NCI-H2171 (cell line): ENCODE data around the gene SLC25A21.
"Not testable (repeated sequence)": the region's sequence is repeated elsewhere in the genome, so short reads cannot be mapped to it uniquely, and the experiment has no call there.

ENCODE experiments used
- DNase-seq: peaks from one replicate; lab custom pipeline; 2025; lab: John Stamatoyannopoulos, UW

The SLC25A21 gene

DNA sequence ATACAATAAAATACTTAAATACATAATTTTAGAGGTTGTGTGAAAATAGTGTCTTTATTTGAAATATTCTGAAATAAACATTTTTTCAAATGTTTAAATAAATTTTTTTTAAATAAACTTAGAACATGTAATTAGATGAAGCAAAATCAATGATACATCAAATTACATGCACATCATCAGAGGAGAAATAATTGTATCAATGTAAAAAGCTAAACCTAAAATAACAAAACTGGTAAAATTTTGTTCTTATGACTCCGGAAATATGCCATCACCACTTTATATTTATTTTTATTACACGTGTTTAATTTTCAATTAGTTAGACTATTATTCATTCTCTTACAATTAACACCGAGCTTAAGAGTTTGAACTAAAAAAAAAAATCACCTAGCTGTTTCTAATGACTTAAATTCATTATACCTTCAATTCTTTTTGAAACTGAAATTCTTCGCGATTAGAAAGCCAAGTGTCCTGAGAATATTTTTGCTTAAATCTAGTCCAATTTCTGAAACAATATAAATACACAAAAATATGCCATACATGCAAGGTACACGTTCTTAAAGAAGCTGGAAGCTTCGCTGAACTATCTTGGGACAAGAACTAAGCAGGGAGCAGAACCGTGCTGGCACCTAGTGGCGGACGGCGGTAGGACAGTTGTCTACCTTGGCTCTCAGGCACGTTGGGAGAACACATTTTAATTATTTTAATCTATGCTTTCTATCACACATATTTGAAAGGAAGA, 230.5 kb downstream of the SLC25A21 start:
- peak; percentile 39 for DNase-seq

DNA sequence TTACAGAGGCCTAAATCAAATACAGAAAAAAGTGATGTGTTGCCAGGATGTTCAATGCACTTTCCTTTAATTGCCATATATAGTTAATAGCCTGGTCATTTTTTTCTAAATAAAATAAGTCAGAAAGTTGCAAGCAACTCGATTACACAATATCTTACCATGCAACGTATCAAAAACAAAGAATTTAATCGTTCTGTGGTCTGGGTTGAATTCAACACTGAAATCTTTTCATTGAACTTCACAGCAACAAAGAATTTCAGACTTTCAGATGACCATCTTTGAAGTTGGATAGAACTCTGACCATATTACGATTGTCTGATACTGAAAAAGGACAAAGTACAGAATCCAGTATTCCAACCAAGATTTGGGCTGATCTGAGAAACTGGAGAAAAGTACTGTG, 231.9 kb downstream of the SLC25A21 start:
- no peak for DNase-seq

DNA sequence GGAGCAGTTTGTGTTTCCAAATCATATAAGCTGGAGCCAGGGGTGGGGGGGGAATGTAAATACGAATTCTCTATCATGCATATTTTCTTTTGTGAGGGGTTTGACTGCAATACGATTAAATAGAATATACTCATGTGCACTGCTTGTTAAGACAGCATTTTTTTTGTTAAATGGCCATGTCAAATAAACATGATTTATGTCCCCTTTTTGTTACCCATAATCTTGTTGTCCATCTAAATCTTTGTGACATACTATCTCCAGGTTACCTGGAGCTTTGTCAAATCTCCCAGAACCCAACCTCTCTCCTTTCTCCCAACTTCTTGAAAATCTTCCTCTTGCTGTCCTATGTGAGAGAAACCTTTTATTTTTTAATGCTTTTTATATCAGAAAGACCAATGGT, 233.1 kb downstream of the SLC25A21 start:
- DNase-seq: no peak

DNA sequence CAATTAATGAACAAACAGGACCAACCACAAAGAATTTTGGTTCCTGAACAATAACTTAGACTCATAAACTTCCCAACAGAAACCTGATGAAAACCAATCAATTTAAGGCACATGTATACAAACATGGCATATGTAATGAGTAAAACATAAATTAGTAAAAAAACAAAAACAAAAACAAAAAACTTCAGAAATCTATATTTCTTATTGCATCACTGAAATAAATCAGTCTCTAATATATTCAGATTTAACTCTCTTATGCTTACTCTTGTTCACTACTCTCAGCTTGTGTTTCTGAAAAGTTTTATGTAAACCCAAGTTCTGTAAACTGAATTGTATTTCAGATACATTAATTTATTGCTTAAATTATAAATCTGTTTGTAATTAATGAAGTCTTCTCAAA, 233.7 kb downstream of the SLC25A21 start:
- DNase-seq: no peak

DNA sequence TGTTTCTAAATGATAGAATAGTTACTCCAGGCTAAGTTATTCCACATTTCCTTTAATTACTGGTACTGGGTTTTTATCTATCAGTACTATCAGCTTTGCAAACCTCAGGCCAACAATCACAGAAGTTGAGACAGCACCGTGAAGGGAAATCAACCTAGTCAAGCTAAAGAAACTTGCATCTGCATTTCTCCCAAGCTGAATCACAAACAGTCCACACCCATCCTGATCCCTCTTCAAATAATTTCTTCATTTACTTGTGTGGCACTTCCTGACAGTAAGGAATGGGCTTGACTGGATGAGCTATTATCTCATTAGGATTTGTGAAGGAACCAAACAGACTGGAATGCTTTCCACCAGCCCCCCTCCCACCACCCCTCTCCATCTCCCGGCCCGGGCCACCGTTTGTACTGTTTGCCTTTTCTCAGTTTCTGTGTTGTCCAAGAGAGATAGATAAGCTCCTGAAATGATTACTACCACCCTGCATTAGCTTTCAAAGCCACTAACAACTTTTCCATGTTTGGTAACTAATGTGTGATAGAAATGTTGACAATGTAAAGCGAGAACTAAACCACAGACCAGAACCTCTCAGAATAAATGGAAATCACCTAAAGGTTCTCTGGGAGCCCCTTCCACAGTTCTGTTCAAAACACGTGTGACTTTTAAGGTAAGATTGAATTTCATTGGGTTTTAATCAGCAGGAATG, 236.3 kb downstream of the SLC25A21 start:
- DNase-seq: no peak

DNA sequence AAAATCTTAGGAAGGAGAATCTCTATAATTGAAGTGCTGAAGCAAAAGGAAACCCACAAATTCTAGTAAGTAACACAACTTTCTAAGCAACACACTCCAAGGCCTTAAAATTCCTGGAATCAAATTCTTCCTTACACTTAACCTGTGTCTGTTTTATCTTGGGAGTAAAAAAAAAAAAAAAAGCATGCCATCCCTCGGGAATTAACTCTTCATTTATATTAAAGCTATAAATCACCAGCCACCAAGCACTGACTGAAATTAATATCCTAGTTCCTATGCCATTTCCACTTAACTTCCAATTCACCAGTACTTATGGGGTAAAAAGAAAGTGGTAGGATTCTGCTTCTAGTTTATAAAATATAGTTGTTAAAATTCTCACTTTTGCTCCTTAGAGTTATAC, 238.1 kb downstream of the SLC25A21 start:
- no peak for DNase-seq

DNA sequence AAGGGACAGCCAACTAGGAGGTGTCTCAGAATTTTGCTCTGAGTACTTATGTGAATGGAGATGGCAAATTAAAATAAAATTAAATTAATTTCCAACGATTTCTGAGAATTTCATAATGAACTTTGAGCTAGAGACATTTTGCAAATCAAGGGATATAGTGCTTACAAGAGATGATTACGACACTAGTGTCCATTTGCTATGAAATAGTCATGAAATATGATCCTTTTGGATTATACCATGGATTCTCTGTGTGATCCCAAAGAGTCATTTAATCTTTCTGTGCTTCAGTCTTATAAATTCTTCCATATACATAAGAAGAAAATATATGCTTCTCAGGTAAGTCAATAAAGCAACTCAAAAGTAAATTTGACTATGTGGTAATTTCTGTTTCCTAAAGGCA, 240.6 kb downstream of the SLC25A21 start:
- no peak for DNase-seq

DNA sequence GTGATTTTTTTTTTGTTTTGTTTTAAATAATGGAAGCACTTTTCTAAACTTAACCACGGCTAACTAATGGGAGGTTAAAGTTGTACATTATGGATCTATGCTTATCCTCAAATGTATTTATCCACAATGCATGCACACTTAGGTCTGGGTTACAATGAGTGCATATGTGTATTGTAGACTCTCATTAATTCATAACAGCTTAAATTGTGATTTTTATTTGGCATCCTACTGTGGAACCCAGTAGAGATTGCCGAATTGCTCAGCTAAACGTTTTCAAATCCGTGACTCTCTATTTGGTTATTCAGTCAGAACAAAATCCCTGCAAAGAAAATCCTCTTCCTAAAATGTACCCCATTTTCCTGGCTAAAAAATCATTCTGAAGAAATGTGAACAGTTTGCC, 244.0 kb downstream of the SLC25A21 start:
- no peak for DNase-seq

DNA sequence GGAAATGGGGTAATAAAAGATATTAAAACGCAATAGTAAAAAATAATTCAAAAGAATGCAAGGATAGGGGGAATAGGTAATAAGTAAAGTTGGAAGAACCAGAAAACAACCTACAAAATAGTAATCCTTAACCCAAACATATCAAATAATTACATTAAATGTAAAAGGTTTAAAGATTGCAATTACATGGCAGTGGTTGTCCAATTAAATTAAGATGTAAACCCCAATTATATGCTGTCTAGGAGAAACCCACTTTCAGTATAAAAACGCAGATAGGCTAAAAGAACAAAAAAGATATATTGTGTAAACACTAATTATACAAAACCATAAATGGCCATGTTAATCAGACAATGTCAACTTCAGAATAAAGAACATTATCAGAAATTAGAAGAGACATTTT, 247.3 kb downstream of the SLC25A21 start:
- no peak for DNase-seq

DNA sequence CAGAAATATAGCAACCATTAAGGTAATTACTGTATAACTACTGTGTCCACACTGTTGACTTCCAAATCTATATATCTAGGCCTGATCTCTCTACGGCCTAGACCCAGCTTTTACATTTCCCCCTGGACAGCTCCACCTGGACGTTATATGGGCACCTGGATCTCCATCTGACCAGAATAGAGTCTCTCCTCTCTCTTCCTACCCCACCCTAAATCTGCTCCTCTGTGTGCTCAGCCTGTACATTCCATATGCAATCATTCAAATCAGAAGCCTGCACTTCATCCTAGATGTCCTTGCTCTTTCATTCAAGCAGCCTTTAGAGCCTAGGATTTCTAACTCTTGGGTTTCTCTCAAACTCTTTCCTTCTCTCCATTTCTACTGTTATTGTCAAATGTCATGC, 255.7 kb downstream of the SLC25A21 start:
- no peak for DNase-seq

DNA sequence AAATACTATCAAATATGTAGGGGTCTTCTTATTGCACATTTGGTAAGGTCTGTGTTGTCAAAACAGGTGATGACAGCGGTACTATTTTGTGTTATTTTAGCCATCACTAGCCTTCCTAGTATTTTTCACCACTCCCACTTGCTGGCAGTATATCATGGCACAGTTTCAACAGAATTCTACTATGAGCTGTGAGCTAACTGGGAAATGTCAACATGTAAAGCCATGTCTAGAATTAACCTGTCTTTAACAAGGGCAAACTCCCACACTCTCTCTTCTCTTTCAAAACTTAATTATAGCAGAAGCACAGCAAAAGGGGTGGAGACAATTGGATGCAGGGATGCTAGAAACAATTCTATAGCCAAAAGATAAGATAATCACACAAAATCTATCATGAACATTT, 257.3 kb downstream of the SLC25A21 start:
- DNase-seq: no peak

DNA sequence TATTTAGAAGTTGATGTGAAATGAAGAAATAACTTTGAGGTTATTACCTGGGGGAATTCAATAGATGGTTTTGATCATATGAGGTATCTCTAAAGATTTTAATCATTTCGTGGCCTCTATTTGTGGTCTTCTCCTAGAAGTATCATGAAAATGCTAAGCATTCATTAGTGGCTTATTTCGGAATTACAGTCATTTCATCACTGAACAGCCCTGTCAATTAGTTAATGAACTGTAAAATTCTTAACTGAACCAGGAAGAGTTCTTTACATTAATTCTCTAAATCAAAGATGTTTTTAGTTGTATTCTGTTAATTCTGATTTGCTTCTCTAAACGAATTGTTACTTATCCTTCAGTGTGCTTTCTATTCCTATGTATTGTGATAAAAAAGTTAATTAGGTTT, 261.8 kb downstream of the SLC25A21 start:
- no peak for DNase-seq

DNA sequence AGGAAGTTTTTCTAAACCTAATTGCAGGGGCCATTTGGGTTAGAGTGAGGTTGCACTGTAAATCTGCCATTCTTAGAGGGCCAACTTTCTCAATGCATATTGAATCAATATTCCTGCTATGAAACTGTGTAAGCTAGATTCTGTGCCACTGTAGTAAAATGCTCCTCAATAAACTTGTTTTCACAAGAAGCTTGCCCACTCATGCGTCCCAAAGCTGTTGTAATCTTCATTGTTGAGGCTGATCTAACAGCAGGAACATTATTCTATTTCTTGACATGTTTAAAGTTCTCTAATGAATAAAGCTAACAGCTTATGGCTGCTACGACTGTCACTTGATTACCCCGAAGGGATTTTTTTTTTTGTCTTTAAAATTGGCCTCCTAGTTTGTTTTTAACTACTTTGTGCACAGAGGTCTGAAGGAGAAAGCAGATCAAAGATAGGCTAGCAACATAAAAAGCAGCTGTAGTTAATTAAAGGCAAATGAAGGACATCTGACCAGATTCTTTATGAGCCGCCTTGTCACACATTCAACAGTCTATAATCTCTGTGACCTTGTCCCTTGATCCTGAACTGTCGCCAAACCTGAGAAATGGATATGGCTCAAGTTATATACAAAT, 267.0 kb downstream of the SLC25A21 start:
- no peak for DNase-seq

DNA sequence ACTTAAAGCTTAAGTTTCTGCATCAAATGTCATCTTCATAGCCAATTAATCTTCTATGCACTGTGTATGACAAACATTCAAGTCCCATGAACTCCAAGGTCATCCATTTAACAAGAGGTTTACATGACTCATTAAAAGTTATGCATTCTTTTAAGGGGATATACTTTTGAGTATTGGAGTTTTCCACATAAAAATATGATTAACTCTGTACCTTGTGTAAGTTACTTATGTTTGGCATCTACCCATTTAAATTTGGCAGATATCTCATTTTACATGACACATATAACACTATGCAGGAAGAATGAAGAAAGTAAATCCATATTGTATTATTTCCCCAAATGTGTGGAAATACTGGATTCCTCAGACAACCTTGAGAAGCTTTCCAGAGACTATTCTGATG, 270.5 kb downstream of the SLC25A21 start:
- no peak for DNase-seq

DNA sequence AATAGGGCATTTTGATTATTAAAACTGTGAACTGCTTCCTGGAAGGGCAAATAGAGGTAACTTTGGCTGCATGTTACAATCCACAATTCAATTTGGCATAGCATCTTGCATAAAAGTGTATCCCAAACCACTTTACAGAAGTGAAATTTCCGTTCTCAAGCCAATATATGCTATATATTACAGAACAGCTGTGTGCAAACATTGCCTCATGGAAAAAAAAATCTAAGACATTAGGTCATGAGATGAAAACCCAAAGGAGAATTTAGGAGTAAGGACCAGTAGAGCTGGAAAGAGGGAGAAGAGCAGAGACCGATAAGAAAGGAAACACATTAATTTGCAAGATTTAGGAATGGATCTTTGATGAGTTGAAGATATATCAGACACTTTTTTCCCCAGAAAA, 271.6 kb downstream of the SLC25A21 start:
- DNase-seq: no peak

DNA sequence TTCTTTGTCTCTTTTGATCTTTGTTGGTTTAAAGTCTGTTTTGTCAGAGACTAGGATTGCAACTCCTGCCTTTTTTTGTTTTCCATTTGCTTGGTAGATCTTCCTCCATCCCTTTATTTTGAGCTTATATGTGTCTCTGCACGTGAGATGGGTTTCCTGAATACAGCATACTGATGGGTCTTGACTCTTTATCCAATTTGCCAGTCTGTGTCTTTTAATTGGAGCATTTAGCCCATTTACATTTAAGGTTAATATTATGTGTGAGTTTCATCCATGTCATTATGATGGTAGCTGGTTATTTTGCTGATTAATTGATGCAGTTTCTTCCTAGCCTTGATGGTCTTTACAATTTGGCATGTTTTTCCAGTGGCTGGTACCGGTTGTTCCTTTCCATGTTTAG, 276.1 kb downstream of the SLC25A21 start:
- DNase-seq: not testable (repeated sequence)

DNA sequence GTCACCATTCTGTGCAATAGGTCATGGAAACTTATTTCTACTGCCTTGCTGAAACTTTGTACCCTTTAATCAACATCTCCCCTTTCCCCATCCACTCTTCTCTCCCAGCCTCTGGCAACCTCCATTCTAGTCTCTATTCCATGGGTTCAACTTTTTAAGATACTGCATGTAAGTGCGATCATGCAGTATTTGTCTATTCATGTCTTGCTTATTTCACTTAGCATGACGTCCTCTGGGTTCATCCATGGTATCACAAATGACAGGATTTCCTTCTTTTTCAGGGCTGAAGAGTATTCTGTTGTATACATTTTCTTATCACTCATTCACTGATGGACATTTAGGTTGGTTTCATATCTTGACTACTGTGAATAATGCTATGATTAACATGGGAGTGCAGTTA, 288.4 kb downstream of the SLC25A21 start:
- no peak for DNase-seq

DNA sequence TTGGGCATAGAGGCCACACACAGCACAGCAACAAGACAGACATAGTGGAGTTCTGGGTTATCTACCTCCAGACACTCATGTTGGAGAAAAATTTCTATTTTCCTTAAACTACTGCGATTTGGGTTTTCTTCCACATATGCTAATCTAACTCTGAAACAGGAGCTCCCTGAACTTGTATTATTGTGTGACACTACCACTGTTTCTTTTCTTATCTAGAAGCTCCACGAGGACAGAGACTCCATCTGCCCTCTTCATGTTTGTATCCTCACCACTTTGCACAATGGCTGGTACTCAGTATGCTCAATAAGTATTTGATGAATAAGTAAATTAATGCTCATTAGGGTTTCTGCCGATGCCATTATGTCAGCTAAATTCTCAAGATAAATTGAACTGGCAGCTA, 292.1 kb downstream of the SLC25A21 start:
- DNase-seq: no peak

DNA sequence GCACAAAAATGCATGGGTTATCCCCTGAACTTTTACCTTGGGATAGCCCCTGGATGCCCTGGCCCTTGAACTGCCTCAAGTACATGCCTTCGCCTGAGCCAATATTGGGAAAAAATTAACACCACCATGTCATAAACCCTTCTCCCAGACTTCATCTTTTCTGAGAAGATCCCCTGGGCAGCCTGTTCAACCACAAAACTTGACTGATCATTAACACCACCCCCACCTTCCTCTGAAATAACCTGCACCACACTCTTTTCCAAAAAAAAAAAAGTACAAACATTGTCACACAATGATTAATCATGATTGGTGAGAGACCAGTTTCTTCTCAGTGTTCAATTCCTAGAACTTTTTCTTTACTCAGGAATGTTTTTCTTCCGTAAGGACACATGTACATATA, 292.8 kb downstream of the SLC25A21 start:
- no peak for DNase-seq

DNA sequence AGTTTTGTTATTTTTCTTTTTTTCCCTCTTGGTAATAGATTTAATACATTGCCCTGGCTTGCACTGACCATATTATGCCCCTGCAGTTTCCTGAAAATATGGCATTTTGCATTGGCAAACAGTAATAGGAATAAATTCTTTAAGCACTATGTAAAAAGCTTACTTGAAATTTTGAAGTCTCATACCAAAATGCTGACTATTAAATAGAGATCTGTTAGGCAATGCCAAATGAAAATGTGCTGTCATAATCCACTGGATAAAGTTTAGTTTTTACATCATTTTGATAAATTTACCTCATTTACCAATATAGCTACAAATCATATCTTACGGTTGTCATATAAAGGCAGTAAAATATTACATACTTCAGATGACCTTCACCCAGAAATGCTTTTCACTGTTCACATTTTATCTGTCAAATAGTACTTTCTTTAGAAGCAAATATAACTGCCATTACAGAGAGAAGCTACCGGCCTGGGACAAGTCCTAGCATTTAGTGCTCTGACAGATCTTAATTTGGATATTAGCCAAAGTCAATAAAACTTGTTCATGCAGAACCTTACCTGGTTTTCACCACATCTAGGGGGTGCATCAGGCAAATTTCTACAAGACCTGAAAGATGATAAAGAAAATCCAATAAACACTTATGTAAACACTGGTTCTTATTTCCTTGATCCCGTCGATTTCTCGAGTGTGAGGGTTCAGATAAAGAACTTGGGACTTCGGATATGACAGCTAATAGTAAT, 297.8 kb downstream of the SLC25A21 start:
- DNase-seq: peak; percentile 41

DNA sequence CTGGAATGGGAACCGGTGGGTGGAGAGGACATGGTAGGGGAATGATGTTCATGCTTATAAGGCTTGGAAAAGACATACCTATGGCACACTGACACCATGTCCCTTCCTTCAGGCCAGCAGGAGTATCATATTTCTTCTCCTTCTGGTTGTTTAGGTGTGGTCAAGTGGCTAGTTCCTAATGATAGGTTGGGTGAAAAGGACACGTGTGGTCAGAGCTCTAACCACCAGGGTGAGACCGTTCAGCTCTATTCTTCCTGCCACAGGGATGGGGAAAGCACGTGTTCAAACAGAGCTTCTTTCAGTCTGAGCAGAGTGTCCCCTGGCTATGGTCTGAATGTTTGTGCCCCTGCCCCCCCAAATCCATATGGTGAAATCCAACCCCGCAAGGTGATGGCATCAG, 301.6 kb downstream of the SLC25A21 start:
- DNase-seq: no peak

DNA sequence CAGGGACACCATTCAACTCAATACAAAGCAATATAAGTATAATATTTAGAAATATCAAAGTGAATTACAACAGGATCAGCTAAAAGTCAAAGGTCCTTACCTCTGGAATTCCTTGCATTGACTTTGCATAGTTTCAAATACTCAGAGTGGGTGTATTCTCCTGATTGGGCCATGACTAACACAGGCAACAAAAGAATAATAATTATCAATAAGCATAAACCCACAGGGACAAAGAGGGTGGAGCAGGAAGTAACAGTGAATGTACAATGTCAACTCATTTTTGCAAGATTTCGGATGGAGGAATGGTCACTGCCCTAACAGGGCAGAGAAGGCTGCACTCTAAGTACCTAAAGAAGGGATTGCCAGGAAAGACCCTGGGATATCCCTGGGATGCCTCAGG, 303.3 kb downstream of the SLC25A21 start:
- DNase-seq: no peak

DNA sequence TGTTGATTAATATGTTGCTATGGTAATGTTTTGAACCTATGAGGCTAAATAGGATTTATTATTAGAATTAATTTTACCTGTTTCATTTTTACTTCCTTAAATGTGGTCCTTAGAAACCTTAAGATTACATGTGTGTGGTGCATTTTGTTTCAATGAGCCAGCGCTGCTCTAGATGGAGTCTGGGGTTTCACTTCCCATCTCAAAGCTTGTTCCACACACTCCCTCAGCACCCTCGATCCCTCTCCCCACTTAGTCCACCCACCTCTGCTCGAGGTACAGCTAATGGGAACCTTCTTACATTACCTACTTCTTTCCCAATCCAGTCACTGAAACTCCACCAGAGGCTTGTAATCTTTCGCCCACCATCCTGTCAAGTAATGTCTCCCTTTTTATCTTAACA, 305.5 kb downstream of the SLC25A21 start:
- no peak for DNase-seq
